NCI-H1436 (cell line): ENCODE measurements around the gene MAGI2.

Experiments used
- DNase-seq: peaks from one replicate; lab custom pipeline; 2025; lab: John Stamatoyannopoulos, UW

Gene MAGI2

DNA sequence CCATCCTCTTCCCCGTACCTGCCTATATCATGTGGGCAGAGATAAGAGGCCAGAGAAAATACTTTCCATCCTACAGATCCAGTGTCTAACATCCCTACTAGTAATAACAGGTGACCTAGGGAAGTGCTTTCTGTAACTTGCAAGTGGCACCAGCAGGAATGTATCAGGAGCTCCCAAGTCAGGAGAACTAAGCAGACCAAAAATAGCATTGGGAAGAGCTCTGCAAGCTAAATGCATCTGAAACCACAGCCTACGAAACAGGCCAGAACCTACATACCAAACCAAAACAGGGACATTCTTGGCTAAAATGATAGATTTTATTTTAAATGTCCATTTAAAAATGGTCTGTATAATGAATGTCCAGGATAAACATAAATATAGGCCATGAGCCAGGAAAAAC lies 974.1 kb downstream of the MAGI2 start:
- DNase-seq: no peak

DNA sequence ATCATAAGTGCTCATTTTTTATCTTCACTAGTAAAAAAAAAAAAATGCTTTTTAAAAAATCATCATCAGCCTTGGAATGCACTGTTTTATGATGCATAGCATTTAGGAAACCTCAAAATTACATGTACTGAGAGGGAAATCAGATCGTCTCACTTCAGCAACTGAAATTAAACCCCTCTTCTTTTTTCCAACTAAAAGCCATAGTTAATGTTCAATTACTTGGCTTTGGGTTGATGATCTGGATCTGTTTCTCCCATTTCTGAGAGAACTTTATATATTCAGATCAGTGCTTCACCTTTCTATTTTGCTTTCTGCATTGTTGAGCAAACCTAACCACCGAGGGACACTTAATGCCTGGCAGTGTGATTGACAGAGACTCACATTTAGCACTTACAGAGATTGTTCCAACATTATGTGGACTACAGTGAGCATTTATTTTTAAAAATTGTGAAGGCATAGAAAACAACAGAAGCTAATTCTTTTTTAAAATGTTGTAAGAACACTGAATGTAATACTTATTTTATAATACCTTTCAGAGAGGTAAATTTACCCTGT lies 976.5 kb downstream of the MAGI2 start:
- DNase-seq: no peak

DNA sequence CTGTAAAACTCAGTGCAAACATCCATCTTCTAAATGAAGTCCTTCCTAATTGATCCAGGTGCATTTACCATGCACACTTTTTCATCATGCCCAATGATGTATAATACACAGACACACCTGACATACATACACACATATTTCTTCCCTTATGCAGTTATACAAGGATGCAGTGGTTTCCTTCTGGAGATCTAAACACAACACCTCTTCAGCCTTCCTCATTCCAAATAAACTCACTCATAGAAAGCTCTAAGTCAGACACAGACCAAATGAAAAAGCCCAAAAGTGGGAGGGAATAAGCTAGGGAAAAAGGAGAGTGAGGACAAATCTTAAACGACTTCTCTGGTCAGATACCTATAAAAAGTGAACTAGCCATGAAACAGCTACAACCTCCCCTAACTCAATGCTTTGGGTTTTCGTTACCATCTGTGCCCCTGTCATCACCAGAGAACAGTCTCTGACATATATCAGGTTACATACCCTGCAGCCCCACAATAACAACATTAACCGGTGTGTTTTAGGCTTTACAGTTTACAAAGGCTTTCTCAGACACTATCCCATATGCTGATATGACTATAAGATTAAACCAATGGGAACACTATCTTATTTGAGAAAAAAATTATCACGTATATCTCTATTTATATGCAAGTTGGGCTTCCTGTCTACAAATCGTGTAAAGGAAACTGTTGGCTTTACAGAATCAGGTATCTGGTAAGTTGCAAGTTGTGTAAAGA lies 979.7 kb downstream of the MAGI2 start:
- no peak for DNase-seq

DNA sequence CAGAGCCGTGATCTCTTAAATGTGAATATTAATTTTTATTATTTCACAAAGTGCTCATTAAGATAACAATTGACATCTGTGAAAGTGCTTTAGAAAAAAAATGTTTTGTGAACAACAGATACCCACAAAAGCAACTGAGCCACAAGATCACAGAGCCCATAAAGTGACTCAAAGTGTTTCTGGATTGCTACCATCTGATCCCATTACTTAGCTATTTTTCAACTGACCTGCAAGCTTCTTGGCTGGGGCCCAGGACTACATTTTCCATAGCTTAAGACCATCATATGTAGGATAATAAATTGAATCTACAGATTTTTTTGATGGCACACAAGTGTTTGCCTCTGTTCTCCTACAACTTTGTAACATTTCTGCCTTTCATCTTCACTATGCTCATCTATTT lies 980.4 kb downstream of the MAGI2 start:
- no peak for DNase-seq

GRCh38 chr7:78472519-78472918 lies 980.9 kb downstream of the MAGI2 start:
- DNase-seq: no peak

GRCh38 chr7:78465894-78466293 lies 987.6 kb downstream of the MAGI2 start:
- DNase-seq: no peak

- DNase-seq: no peak
Measured at GRCh38 chr7:78463039-78463438, 990.4 kb downstream of the MAGI2 start.

DNA sequence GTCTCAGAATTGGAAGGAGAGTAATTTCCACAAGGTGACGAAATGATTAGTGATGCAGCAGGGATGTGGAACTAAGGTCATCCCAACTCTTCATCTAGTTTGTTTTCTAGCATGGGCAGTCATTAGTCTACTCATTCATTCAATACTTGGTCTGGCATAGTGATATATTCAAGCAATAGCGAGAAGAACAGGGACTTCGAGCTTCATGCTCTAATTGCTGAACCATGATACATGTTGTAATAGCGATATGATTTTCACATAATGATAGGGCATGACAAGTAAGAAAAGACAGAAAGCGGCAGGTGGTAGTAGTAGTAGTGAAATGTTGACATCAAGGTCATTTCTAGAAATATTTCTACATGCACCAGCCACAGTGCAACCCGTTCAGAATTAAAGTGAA lies 1002.8 kb downstream of the MAGI2 start:
- DNase-seq: no peak

GRCh38 chr7:78448911-78449310 lies 1004.6 kb downstream of the MAGI2 start:
- DNase-seq: no peak

GRCh38 chr7:78444267-78444666 lies 1009.2 kb downstream of the MAGI2 start:
- no peak for DNase-seq

- no peak for DNase-seq
Measured at GRCh38 chr7:78443811-78444210, 1009.7 kb downstream of the MAGI2 start.

DNA sequence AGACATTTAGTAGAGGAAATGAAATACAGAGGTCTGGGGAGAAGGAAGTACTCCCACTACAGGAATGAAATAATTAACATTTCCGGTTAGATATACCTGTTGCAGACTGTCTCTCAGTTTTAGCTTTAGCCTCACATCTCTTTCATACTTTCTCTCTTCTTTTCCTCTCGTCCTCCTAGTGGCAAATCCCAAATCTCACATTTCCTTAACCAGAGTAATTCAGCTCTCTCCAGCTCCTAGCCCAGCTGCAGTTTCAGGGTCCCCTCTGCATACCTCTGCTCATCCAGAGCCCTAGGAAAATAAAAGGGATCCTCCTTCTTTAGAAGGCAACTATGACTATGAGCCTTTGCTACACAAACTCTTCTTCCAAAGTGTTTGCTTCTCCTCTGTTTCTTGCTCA lies 1011.7 kb downstream of the MAGI2 start:
- no peak for DNase-seq

DNA sequence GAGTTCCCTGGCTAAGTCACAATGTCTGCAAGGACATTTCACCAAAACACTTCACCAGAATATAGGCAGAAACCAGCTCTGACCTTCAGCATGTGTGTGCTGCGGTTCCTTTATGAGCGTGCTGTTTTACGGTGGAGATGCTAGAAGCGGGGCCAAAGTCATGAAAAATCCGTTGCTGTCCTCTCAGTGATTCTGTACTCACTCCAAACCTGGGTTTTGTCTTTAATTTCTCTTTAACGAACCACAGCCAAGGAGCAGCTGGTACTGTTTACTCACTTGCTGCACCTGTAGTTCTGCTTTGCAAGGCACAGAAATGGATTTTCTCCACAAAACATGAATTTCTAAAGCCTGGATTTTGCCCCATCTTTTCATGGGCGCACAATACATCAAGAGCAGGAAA lies 1015.0 kb downstream of the MAGI2 start:
- no peak for DNase-seq

- DNase-seq: no peak
Measured at GRCh38 chr7:78437118-78437517, 1016.3 kb downstream of the MAGI2 start.

GRCh38 chr7:78435355-78435754 lies 1018.1 kb downstream of the MAGI2 start:
- no peak for DNase-seq

- no peak for DNase-seq
Measured at GRCh38 chr7:78434281-78434680, 1019.2 kb downstream of the MAGI2 start.

DNA sequence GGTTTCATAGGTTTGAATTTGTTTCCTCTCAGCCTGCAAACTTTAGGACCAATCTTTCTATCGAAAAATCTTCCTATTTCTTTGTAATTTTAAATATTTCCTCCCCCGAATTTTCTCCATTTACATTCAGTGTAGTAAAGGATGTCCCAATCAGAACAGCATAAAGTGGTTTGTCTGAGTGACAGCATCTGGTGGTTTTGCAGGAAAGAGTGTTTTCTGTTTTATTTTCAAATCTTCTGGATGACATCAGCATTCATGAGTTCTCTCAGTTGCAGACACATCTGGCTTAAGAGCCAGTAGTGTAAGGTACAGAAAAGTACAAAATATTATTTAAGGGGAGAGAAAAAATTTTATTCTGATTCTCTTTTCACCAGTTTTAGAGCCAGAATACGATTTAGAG lies 1020.0 kb downstream of the MAGI2 start:
- no peak for DNase-seq

DNA sequence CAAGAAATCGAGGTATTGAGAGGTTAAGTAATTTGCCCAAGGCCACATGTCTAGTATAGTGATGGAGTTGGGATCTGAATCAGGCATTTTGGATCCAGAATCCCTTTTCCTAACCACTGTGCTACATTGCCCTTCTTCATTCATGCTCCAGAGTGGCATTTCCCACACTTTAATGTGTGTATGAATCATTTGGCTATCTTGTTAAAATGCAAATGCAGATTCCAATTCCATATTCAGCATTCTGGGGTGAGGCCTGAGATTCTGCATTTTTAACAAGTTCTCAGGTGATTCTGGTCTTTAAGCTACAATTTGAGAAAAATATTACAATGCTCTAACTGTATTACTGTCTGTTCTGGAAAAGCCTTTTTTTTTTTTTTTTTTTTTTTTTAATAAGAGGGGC lies 1023.6 kb downstream of the MAGI2 start:
- DNase-seq: no peak

GRCh38 chr7:78427209-78427608 lies 1026.3 kb downstream of the MAGI2 start:
- no peak for DNase-seq

GRCh38 chr7:78420001-78420400 lies 1033.5 kb downstream of the MAGI2 start:
- no peak for DNase-seq

- no peak for DNase-seq
Measured at GRCh38 chr7:78417180-78417853, 1036.2 kb downstream of the MAGI2 start.

DNA sequence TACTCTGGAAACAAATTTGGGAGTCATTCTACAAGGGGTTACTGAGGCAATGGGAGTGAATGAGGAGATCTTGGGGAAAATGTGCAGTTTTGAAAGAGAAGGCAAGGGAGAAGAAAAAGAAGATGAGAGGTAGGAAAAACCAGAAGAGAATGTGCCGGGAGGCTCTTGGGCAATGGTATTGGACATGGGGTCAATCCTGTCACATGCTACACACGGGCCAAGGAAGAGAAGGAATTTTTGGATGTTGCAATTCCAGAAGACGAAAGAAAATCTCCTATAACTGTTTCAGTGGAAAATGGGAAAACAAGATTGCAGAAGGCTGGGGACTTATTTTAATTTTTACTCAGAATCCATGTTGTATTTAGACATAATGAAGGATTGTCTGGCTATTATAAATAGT lies 1039.9 kb downstream of the MAGI2 start:
- no peak for DNase-seq

GRCh38 chr7:78412216-78412858 lies 1041.1 kb downstream of the MAGI2 start:
- no peak for DNase-seq
